Kidney (tissue), 14 donors: Measurements from ENCODE around the gene TYROBP. TPM values are rescaled to one million over a fixed set of nuclear protein-coding genes. Genes with fewer than 3 reads are reported as not detected.

Experiments used
- DNase-seq, 5 donors: peaks; one replicate each; pipeline ENCODE4 v3.0.0-alpha.2; 2013 to 2020
- FAIRE-seq: peaks from 2 replicates; lab custom pipeline; 2012; peaks lifted over from hg19 to GRCh38; lab: Jason Lieb, UNC
- H3K27ac ChIP-seq, 2 donors: one replicate each; pipeline ENCODE4 v1.7.0; 2013; ENCODE audit warnings: low read depth in 2 of 2, low read length in 2 of 2, inconsistent platforms in 1 of 2
- H3K27me3 ChIP-seq: one replicate; pipeline ENCODE4 v1.7.1; 2013; ENCODE audit warnings: low read length, inconsistent platforms; ENCODE audit not compliant: control insufficient read depth, insufficient read depth
- H3K36me3 ChIP-seq, 3 donors: one replicate each; pipeline versions ENCODE4 v1.7.0 to v1.7.1; 2013; ENCODE audit warnings: low read length in 3 of 3, control low read depth in 1 of 3, inconsistent platforms in 1 of 3; ENCODE audit not compliant: insufficient read depth in 3 of 3, control insufficient read depth in 2 of 3
- H3K4me1 ChIP-seq, 3 donors: one replicate each; pipeline versions ENCODE4 v1.7.0 to v1.7.1; 2013; ENCODE audit warnings: low read length in 3 of 3, inconsistent platforms in 1 of 3, low read depth in 1 of 3; ENCODE audit not compliant: control insufficient read depth in 2 of 3, insufficient read depth in 2 of 3
- H3K4me3 ChIP-seq, 3 donors: one replicate each; pipeline versions ENCODE4 v1.7.0 to v1.8.1; 2013; ENCODE audit warnings: low read length in 3 of 3, control low read depth in 1 of 3, inconsistent platforms in 1 of 3
- H3K9ac ChIP-seq, 3 donors: one replicate each; pipeline versions ENCODE4 v1.7.0 to v1.7.1; 2013; ENCODE audit warnings: low read length in 3 of 3, control low read depth in 1 of 3, inconsistent platforms in 1 of 3
- H3K9me3 ChIP-seq, 3 donors: one replicate each; pipeline versions ENCODE4 v1.7.0 to v1.7.1; 2013; ENCODE audit warnings: low read length in 3 of 3, control low read depth in 1 of 3, inconsistent platforms in 1 of 3; ENCODE audit not compliant: control insufficient read depth in 2 of 3, insufficient read depth in 1 of 3
- intact Hi-C: fragments of 100-400 bp; cut with DNase I; formaldehyde crosslinking; loops from one replicate; pipeline ENCODE4 v1.11.1; 2022
- polyA plus RNA-seq: library from polyadenylated mRNA; stranded (reverse); fragments of 350-450 nt; fragmentation: Illumina TruSeq; extraction: RNeasy Lipid Tissue Mini Kit (QIAGEN cat#74804); gene quantifications from one replicate; pipeline ENCODE4 v1.2.3, GENCODE V29; 2014; ENCODE audit warnings: low read depth, low replicate concordance; ENCODE audit not compliant: insufficient read depth
- total RNA-seq: library from RNA; stranded (reverse); fragmentation: NEBNext Ultra II Directional; extraction: Animal tissue kit (Norgen Biotek cat#: 25700); gene quantifications from one replicate; pipeline ENCODE4 v1.2.1, GENCODE V29; 2021
- TF ChIP-seq, protein P1 (sequence below): IDR thresholded peaks from 3 replicates; pipeline ENCODE4 v1.5.1; 2012; ENCODE audit warnings: mild to moderate bottlenecking, moderate library complexity, borderline replicate concordance; ENCODE audit not compliant: insufficient read depth; ENCODE audit errors: extremely low read depth
- donor health status: control.
- donor health status: control.
- donor health status: control.
- donor health status: control.
- donor health status: control.
- donor health status: DM: yes; HTN: yes; CAD: no.
- donor health status: Normal renal cell carcinoma (clear cell type).

TYROBP gene
- total and polyA plus RNA-seq, 2 donors from 2014 or later = 64.2 to 77.6 TPM

DNA sequence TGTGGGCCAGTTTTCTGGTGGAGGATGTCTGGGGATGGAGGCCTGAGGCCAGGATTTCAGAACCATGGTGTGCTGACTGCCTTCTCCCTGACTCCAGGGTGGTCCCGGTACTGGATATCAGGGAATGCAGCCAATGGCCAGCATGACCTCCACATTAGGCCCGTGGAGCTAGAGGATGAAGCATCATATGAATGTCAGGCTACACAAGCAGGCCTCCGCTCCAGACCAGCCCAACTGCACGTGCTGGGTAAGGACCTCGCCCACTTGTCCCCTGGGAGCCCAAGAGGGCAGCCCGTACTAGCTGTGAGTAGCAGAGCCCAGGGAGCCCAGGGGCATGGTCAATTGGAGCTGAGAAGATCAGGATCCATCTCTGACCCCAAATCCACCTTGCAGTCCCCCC is 49.8 kb downstream of the TYROBP start:
- Histone ChIP-seq H3K9ac (no peak overlapping the region), H3K27ac (no peak overlapping the region), H3K4me3 (no peak overlapping the region), H3K9me3 (no peaks in the 10 kb centered on the region), H3K27me3 (no peaks in the 10 kb centered on the region), H3K4me1 (peaks cover 0 to 4% (median 0%) of the 10 kb centered on the region in 3 donors), H3K36me3 (no peaks in the 10 kb centered on the region)
- intact Hi-C loops = no loop called here
- TF ChIP-seq, protein P1, sequence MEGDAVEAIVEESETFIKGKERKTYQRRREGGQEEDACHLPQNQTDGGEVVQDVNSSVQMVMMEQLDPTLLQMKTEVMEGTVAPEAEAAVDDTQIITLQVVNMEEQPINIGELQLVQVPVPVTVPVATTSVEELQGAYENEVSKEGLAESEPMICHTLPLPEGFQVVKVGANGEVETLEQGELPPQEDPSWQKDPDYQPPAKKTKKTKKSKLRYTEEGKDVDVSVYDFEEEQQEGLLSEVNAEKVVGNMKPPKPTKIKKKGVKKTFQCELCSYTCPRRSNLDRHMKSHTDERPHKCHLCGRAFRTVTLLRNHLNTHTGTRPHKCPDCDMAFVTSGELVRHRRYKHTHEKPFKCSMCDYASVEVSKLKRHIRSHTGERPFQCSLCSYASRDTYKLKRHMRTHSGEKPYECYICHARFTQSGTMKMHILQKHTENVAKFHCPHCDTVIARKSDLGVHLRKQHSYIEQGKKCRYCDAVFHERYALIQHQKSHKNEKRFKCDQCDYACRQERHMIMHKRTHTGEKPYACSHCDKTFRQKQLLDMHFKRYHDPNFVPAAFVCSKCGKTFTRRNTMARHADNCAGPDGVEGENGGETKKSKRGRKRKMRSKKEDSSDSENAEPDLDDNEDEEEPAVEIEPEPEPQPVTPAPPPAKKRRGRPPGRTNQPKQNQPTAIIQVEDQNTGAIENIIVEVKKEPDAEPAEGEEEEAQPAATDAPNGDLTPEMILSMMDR = no peak
- FAIRE-seq (no peak), DNase-seq (no peak)

DNA sequence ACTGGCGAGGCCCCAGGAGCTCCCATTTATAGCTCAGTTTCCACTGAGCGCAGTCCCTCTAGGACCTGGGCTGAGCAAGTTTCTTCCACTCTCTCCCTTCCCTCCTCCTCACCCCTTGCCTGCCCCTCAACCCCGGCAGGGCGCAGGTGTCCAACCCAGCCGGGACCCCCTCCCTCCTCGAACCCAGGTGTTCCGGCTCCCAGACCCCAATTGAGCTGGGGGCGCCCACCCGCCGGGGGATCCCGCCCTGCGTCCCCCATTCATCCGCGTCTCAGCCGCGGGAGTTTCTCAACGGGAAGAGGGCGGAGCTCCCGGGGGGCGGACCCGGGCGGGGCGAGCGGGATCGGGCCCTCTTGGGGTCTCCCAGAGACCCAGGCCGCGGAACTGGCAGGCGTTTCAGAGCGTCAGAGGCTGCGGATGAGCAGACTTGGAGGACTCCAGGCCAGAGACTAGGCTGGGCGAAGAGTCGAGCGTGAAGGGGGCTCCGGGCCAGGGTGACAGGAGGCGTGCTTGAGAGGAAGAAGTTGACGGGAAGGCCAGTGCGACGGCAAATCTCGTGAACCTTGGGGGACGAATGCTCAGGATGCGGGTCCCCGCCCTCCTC is 51.4 kb downstream of the TYROBP start, which contains the start of gene KIRREL2:
TSS of gene KIRREL2 (plus strand) at position 366 of the 604 bp plus-strand sequence. CDS start at position 575, 209 bp downstream.
- H3K27me3 ChIP-seq = no peaks in the 10 kb centered on the region
- DNase-seq = peak in 4 of 5 donors; percentile 55 to 80 (median 64)
- peaks cover 0 to 4% (median 0%) of the 10 kb centered on the region in 3 donors for H3K4me1 ChIP-seq
- FAIRE-seq = no peak
- no peak within 1 kb of the TSS for H3K27ac ChIP-seq
- H3K36me3 ChIP-seq = no peaks in the 10 kb centered on the region
- intact Hi-C loops = no loop called here
- no peak within 1 kb of the TSS for H3K9ac ChIP-seq
- TF ChIP-seq, protein P1 = no peak
- no peaks in the 10 kb centered on the region for H3K9me3 ChIP-seq
- H3K4me3 ChIP-seq = peak within 1 kb of the TSS in 2 of 3 donors; percentile 29 to 41

Other genes with a start within 250 kb of the TYROBP start
- not detected for gene UPK1A, start 241.8 kb downstream of the TYROBP start, total RNA-seq
- 0.32 TPM for gene UPK1A, start 241.8 kb downstream of the TYROBP start, polyA plus RNA-seq
- 1.8 TPM for gene ZBTB32, start 203.7 kb downstream of the TYROBP start, total RNA-seq
- not detected for gene ZBTB32, start 203.7 kb downstream of the TYROBP start, polyA plus RNA-seq
- gene KMT2B, start 190.3 kb downstream of the TYROBP start, total RNA-seq = 40.8 TPM
- gene KMT2B, start 190.3 kb downstream of the TYROBP start, polyA plus RNA-seq = 14.8 TPM
- gene IGFLR1, start 165.8 kb downstream of the TYROBP start, total RNA-seq = 22.3 TPM
- gene IGFLR1, start 165.8 kb downstream of the TYROBP start, polyA plus RNA-seq = 26.0 TPM
- 27.4 TPM for gene U2AF1L4, start 162.9 kb downstream of the TYROBP start, total RNA-seq
- 47.7 TPM for gene U2AF1L4, start 162.9 kb downstream of the TYROBP start, polyA plus RNA-seq
- 84.0 TPM for gene PSENEN, start 162.6 kb downstream of the TYROBP start, total RNA-seq
- gene PSENEN, start 162.6 kb downstream of the TYROBP start, polyA plus RNA-seq = 185 TPM
- 11.2 TPM for gene LIN37, start 159.7 kb downstream of the TYROBP start, total RNA-seq
- 11.4 TPM for gene LIN37, start 159.7 kb downstream of the TYROBP start, polyA plus RNA-seq
- 64.3 TPM for gene HSPB6, start 151.3 kb downstream of the TYROBP start, total RNA-seq
- gene HSPB6, start 151.3 kb downstream of the TYROBP start, polyA plus RNA-seq = 53.1 TPM
- 34.9 TPM for gene PROSER3, start 150.1 kb downstream of the TYROBP start, total RNA-seq
- 2.8 TPM for gene PROSER3, start 150.1 kb downstream of the TYROBP start, polyA plus RNA-seq
- 18.5 TPM for gene ARHGAP33, start 132.7 kb downstream of the TYROBP start, total RNA-seq
- 5.6 TPM for gene ARHGAP33, start 132.7 kb downstream of the TYROBP start, polyA plus RNA-seq
- 9.0 TPM for gene PRODH2, start 95.5 kb downstream of the TYROBP start, total RNA-seq
- gene PRODH2, start 95.5 kb downstream of the TYROBP start, polyA plus RNA-seq = 409 TPM
- 0.25 TPM for gene NPHS1, start 55.8 kb downstream of the TYROBP start, total RNA-seq
- 39.7 TPM for gene NPHS1, start 55.8 kb downstream of the TYROBP start, polyA plus RNA-seq
- gene KIRREL2, start 51.4 kb downstream of the TYROBP start, total RNA-seq = not detected
- gene KIRREL2, start 51.4 kb downstream of the TYROBP start, polyA plus RNA-seq = 0.82 TPM
- 3.8 TPM for gene APLP1, start 39.7 kb downstream of the TYROBP start, total RNA-seq
- gene APLP1, start 39.7 kb downstream of the TYROBP start, polyA plus RNA-seq = 13.6 TPM
- 23.9 TPM for gene NFKBID, start 7.8 kb downstream of the TYROBP start, total RNA-seq
- 1.9 TPM for gene NFKBID, start 7.8 kb downstream of the TYROBP start, polyA plus RNA-seq
- gene HCST, start 5.8 kb downstream of the TYROBP start, total RNA-seq = 16.7 TPM
- 10.6 TPM for gene HCST, start 5.8 kb downstream of the TYROBP start, polyA plus RNA-seq
- gene LRFN3, start 28.1 kb upstream of the TYROBP start, total RNA-seq = 9.4 TPM
- 8.2 TPM for gene LRFN3, start 28.1 kb upstream of the TYROBP start, polyA plus RNA-seq
- 15.0 TPM for gene SDHAF1, start 86.9 kb upstream of the TYROBP start, total RNA-seq
- 34.3 TPM for gene SDHAF1, start 86.9 kb upstream of the TYROBP start, polyA plus RNA-seq
- gene SYNE4, start 100.5 kb upstream of the TYROBP start, total RNA-seq = 7.0 TPM
- gene SYNE4, start 100.5 kb upstream of the TYROBP start, polyA plus RNA-seq = 15.7 TPM
- gene ALKBH6, start 105.9 kb upstream of the TYROBP start, total RNA-seq = 21.5 TPM
- gene ALKBH6, start 105.9 kb upstream of the TYROBP start, polyA plus RNA-seq = 21.7 TPM
- 10.3 TPM for gene CLIP3, start 124.6 kb upstream of the TYROBP start, total RNA-seq
- gene CLIP3, start 124.6 kb upstream of the TYROBP start, polyA plus RNA-seq = 12.3 TPM
- 3.7 TPM for gene THAP8, start 146.0 kb upstream of the TYROBP start, total RNA-seq
- gene THAP8, start 146.0 kb upstream of the TYROBP start, polyA plus RNA-seq = 10.3 TPM
- gene WDR62, start 146.6 kb upstream of the TYROBP start, total RNA-seq = 0.69 TPM
- 0.58 TPM for gene WDR62, start 146.6 kb upstream of the TYROBP start, polyA plus RNA-seq
- not detected for gene OVOL3, start 202.8 kb upstream of the TYROBP start, total RNA-seq
- not detected for gene OVOL3, start 202.8 kb upstream of the TYROBP start, polyA plus RNA-seq
- 59.9 TPM for gene POLR2I, start 206.6 kb upstream of the TYROBP start, total RNA-seq
- gene POLR2I, start 206.6 kb upstream of the TYROBP start, polyA plus RNA-seq = 119 TPM
- gene TBCB, start 207.2 kb upstream of the TYROBP start, total RNA-seq = 144 TPM
- 242 TPM for gene TBCB, start 207.2 kb upstream of the TYROBP start, polyA plus RNA-seq
- 861 TPM for gene CAPNS1, start 231.8 kb upstream of the TYROBP start, total RNA-seq
- gene CAPNS1, start 231.8 kb upstream of the TYROBP start, polyA plus RNA-seq = 1,098 TPM
- 56.2 TPM for gene COX7A1, start 244.2 kb upstream of the TYROBP start, total RNA-seq
- 199 TPM for gene COX7A1, start 244.2 kb upstream of the TYROBP start, polyA plus RNA-seq